ENCODE measurements around the gene TMUB2. TPM values are rescaled to one million over a fixed set of nuclear protein-coding genes. Genes with fewer than 3 reads are reported as not detected.

Gene TMUB2
- total and polyA plus RNA-seq, 3 donors from 2014 or later = 60.0 to 76.7 (median 63.1) TPM

DNA sequence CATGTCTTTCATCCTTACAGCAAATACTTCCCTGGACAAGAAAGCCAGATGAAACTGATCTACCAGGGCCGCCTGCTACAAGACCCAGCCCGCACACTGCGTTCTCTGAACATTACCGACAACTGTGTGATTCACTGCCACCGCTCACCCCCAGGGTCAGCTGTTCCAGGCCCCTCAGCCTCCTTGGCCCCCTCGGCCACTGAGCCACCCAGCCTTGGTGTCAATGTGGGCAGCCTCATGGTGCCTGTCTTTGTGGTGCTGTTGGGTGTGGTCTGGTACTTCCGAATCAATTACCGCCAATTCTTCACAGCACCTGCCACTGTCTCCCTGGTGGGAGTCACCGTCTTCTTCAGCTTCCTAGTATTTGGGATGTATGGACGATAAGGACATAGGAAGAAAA, 3.7 kb downstream of the TMUB2 start:
- Histone ChIP-seq H3K4me1 (peaks cover 12% of the 10 kb centered on the region), H3K36me3 (ENCODE audit: low read depth, missing control alignments) (no peaks in the 10 kb centered on the region), H3K4me3 (no peak overlapping the region), H3K9me3 (no peaks in the 10 kb centered on the region), H3K27me3 (no peaks in the 10 kb centered on the region), H3K27ac (no peak overlapping the region)
- intact Hi-C loops (cut with DNase I; ENCODE audit: low total_unique reads) = no loop called here
- WGBS, 2 donors = 86 to 94% methylated on average over 9 to 10 of the region's 10 CpGs
- DNase-seq = no peak
- TF ChIP-seq POLR2A (IDR thresholded peaks at IDR 0.05) = no peak
- TF ChIP-seq, protein P1, sequence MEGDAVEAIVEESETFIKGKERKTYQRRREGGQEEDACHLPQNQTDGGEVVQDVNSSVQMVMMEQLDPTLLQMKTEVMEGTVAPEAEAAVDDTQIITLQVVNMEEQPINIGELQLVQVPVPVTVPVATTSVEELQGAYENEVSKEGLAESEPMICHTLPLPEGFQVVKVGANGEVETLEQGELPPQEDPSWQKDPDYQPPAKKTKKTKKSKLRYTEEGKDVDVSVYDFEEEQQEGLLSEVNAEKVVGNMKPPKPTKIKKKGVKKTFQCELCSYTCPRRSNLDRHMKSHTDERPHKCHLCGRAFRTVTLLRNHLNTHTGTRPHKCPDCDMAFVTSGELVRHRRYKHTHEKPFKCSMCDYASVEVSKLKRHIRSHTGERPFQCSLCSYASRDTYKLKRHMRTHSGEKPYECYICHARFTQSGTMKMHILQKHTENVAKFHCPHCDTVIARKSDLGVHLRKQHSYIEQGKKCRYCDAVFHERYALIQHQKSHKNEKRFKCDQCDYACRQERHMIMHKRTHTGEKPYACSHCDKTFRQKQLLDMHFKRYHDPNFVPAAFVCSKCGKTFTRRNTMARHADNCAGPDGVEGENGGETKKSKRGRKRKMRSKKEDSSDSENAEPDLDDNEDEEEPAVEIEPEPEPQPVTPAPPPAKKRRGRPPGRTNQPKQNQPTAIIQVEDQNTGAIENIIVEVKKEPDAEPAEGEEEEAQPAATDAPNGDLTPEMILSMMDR (IDR thresholded peaks at IDR 0.05) = no peak

DNA sequence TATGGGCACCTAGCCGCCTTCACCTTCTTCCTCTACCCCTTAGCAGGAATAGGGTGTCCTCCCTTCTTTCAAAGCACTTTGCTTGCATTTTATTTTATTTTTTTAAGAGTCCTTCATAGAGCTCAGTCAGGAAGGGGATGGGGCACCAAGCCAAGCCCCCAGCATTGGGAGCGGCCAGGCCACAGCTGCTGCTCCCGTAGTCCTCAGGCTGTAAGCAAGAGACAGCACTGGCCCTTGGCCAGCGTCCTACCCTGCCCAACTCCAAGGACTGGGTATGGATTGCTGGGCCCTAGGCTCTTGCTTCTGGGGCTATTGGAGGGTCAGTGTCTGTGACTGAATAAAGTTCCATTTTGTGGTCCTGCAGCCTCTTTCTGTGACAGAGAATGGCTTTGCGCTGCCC, 4.6 kb downstream of the TMUB2 start:
- no peaks in the 10 kb centered on the region for H3K27me3 ChIP-seq
- H3K4me3 ChIP-seq = no peak overlapping the region
- WGBS, 2 donors = 70 to 73% methylated on average over 4 to 5 of the region's 5 CpGs
- TF ChIP-seq, protein P1 (IDR thresholded peaks at IDR 0.05) = no peak
- TF ChIP-seq POLR2A (IDR thresholded peaks at IDR 0.05) = no peak
- intact Hi-C loops (cut with DNase I; ENCODE audit: low total_unique reads) = no loop called here
- no peak overlapping the region for H3K27ac ChIP-seq
- H3K9me3 ChIP-seq = no peaks in the 10 kb centered on the region
- H3K4me1 ChIP-seq = peaks cover 7% of the 10 kb centered on the region
- no peak for DNase-seq
- H3K36me3 ChIP-seq (ENCODE audit: low read depth, missing control alignments) = no peaks in the 10 kb centered on the region

DNA sequence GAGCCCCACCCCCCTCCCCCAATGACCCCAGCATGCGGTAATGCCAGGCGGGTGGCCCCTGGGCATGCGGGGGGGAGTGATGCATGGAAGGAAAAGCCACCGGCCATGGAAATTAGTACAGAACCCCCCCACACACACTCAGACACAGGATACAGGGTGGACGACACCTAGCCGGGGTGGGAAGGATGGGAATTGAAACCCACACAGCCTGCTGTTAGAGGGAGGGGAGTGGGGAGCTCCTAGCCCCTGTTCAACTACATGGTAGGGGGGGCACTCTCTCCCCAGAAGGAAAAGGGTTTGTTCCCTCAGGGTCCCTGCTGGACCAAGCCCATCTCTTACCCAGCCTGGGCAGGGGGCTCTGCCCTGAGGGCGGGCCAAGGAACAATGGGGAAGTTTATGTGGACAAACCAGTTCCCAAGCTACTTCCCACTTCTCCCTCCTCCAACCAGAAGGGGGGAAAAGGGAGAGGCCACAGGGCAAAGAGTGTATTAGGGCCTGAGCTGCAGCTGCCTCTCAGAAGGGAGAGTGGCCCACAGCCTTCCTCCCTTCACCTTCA, 5.2 kb downstream of the TMUB2 start:
- no peak overlapping the region for H3K4me3 ChIP-seq
- 64 to 79% methylated on average over 4 to 7 of the region's 7 CpGs for WGBS, 2 donors
- H3K9me3 ChIP-seq = no peaks in the 10 kb centered on the region
- H3K27ac ChIP-seq = no peak overlapping the region
- no peak for TF ChIP-seq POLR2A (IDR thresholded peaks at IDR 0.05)
- no peaks in the 10 kb centered on the region for H3K36me3 ChIP-seq (ENCODE audit: low read depth, missing control alignments)
- no peaks in the 10 kb centered on the region for H3K27me3 ChIP-seq
- peaks cover 7% of the 10 kb centered on the region for H3K4me1 ChIP-seq
- intact Hi-C loops (cut with DNase I; ENCODE audit: low total_unique reads) = no loop called here
- no peak for DNase-seq

DNA sequence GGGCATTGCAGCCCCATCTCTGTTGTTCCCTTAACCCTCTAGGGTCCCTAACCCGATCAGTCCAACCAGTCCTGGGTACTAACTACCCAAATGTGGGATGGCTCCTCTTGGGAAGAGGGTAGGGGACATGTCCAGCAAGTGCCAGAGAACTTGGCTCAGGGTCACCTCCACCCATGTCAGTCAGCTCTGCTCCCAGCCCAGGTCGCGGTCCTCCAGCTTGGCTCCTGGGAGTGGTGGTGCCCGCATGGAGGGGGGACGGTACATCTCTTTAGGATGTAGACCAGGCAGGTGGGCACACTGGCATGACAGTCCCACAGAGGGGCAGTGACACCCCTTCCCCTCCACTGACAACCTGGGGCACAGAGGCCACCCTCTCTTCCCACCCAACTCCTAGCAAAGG, 6.0 kb downstream of the TMUB2 start:
- Histone ChIP-seq H3K4me3 (no peak overlapping the region), H3K4me1 (peaks cover 12% of the 10 kb centered on the region), H3K9me3 (no peaks in the 10 kb centered on the region), H3K36me3 (ENCODE audit: low read depth, missing control alignments) (no peaks in the 10 kb centered on the region), H3K27ac (no peak overlapping the region), H3K27me3 (no peaks in the 10 kb centered on the region)
- intact Hi-C loops (cut with DNase I; ENCODE audit: low total_unique reads) = no loop called here
- no peak for TF ChIP-seq POLR2A (IDR thresholded peaks at IDR 0.05)
- TF ChIP-seq, protein P1 (IDR thresholded peaks at IDR 0.05) = no peak
- 88 to 93% methylated on average over 3 to 5 of the region's 5 CpGs for WGBS, 2 donors
- no peak for DNase-seq

DNA sequence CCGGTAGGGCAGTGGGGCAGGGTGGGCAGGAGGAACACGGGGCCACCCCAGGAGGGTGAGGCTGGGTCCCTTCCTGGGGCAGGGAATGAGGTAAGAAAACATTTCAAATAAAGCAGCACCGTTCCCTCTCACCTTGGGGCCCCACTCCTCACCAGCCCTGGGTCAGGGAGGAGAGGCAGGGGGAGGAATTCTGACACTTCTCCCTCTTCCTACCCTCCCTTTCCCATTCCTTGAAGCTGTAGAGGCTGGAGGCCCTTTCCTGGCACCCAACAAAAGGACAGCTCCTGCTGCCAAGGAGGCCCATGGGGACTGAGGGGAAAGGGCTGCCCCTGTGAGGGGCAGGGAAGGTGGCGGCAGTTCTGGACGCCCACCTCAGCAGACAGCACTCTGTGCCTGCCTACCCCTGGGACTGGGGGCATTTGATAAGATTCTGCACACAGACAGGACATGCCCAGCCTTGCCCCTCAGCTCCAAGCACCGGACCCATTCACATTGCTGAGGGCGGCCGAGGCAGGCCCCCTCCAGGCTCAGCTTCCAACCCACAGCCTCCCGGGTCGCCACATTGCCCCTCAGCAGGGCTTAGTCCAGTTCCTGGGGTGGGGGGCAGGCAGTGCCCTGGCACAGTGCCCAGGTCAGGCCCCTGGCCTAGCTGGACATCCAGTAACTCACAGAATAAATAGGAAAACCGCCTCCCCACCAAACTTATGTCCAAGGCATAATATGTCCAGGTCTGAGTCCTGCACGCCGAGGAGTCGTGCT, 6.7 kb downstream of the TMUB2 start:
- H3K9me3 ChIP-seq = no peaks in the 10 kb centered on the region
- H3K27me3 ChIP-seq = no peaks in the 10 kb centered on the region
- H3K36me3 ChIP-seq (ENCODE audit: low read depth, missing control alignments) = no peaks in the 10 kb centered on the region
- DNase-seq = no peak
- H3K4me1 ChIP-seq = peaks cover 13% of the 10 kb centered on the region
- WGBS, 2 donors = 75 to 90% methylated on average over 9 to 14 of the region's 14 CpGs
- H3K4me3 ChIP-seq = no peak overlapping the region
- intact Hi-C loops (cut with DNase I; ENCODE audit: low total_unique reads) = no loop called here
- TF ChIP-seq, protein P1 (IDR thresholded peaks at IDR 0.05) = no peak
- no peak for TF ChIP-seq POLR2A (IDR thresholded peaks at IDR 0.05)
- no peak overlapping the region for H3K27ac ChIP-seq

Data from testis (tissue), 3 donors.